ENCODE data around the gene TEX26. TPM values are rescaled to one million over a fixed set of nuclear protein-coding genes. Genes with fewer than 3 reads are reported as not detected.

Gene TEX26
- not detected in 2 replicates for polyA plus RNA-seq (2014; cell fraction: cytosol; rRNA removed)
- polyA plus RNA-seq (2014; cell fraction: nucleus; rRNA removed) = not detected in 2 replicates

GRCh38 chr13:30932481-30933353, at the start of gene TEX26:
Gene TEX26, plus strand, starts transcription at chr13:30932656. Its CDS starts 60 bp downstream, at chr13:30932716.
- DNase-seq (ENCODE audit: low spot score) = peak; percentile 9

GRCh38 chr13:30882996-30883766, 49.3 kb upstream of the TEX26 start:
- no peak for DNase-seq (ENCODE audit: low spot score)

GRCh38 chr13:30884543-30884942, 47.9 kb upstream of the TEX26 start:
- DNase-seq (ENCODE audit: low spot score) = no peak

- DNase-seq (ENCODE audit: low spot score) = no peak
Observed at GRCh38 chr13:30889196-30889690, 43.2 kb upstream of the TEX26 start.

- no peak for DNase-seq (ENCODE audit: low spot score)
Observed at GRCh38 chr13:30892966-30893365, 39.5 kb upstream of the TEX26 start.

- DNase-seq (ENCODE audit: low spot score) = no peak
Observed at GRCh38 chr13:30895773-30896172, 36.7 kb upstream of the TEX26 start.

GRCh38 chr13:30898070-30898469, 34.4 kb upstream of the TEX26 start:
- DNase-seq (ENCODE audit: low spot score) = no peak

GRCh38 chr13:30898678-30899241, 33.7 kb upstream of the TEX26 start:
- DNase-seq (ENCODE audit: low spot score) = no peak

- no peak for DNase-seq (ENCODE audit: low spot score)
Observed at GRCh38 chr13:30900436-30900835, 32.0 kb upstream of the TEX26 start.

- no peak for DNase-seq (ENCODE audit: low spot score)
Observed at GRCh38 chr13:30900952-30901749, 31.3 kb upstream of the TEX26 start.

- no peak for DNase-seq (ENCODE audit: low spot score)
Observed at GRCh38 chr13:30904043-30904442, 28.4 kb upstream of the TEX26 start.

- DNase-seq (ENCODE audit: low spot score) = no peak
Observed at GRCh38 chr13:30905932-30906383, 26.5 kb upstream of the TEX26 start, which contains the start of gene MEDAG. Gene MEDAG, plus strand, starts transcription at chr13:30906271. Its CDS starts 245 bp downstream, at chr13:30906516.

- no peak for DNase-seq (ENCODE audit: low spot score)
Observed at GRCh38 chr13:30906411-30907051, 25.9 kb upstream of the TEX26 start.

- DNase-seq (ENCODE audit: low spot score) = no peak
Observed at GRCh38 chr13:30907121-30907861, 25.2 kb upstream of the TEX26 start.

GRCh38 chr13:30908416-30908980, 24.0 kb upstream of the TEX26 start:
- DNase-seq (ENCODE audit: low spot score) = no peak

- DNase-seq (ENCODE audit: low spot score) = no peak
Observed at GRCh38 chr13:30910676-30911075, 21.8 kb upstream of the TEX26 start.

GRCh38 chr13:30915691-30916541, 16.5 kb upstream of the TEX26 start:
- peak; percentile 14 for DNase-seq (ENCODE audit: low spot score)

- no peak for DNase-seq (ENCODE audit: low spot score)
Observed at GRCh38 chr13:30916991-30917390, 15.5 kb upstream of the TEX26 start.
